AG08395 (cell line): ENCODE data around the gene HDAC9.
"Not testable (repeated sequence)": the region's sequence is repeated elsewhere in the genome, so short reads cannot be mapped to it uniquely, and the experiment has no call there.

Source experiments
- DNase-seq: peaks from one replicate; pipeline ENCODE4 v3.0.0; 2012; ENCODE audit warnings: mixed read lengths, low spot score

Gene HDAC9

GRCh38 chr7:18896343-18896975, 400.9 kb downstream of the HDAC9 start:
- no peak for DNase-seq

- DNase-seq: no peak
Measured at GRCh38 chr7:18900236-18900635, 404.7 kb downstream of the HDAC9 start.

DNA sequence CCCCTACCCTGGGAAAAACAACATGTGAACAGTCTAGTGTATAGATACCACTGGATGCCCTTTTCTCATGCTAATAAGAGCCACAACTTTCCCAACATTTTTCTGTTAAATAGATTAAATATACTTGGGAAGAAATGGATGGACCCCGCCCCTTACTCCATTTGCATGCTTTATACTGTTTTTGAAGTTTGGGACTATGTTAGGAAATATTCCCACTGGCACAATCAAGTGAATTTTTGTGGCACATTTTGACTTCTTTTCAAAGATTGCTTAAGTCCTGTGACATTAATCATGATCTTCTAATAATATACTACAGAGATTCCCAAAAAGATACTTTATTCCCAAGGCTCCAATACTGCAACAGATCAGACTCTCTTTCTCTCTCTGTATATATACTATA, 405.3 kb downstream of the HDAC9 start:
- DNase-seq: peak; percentile 30

DNA sequence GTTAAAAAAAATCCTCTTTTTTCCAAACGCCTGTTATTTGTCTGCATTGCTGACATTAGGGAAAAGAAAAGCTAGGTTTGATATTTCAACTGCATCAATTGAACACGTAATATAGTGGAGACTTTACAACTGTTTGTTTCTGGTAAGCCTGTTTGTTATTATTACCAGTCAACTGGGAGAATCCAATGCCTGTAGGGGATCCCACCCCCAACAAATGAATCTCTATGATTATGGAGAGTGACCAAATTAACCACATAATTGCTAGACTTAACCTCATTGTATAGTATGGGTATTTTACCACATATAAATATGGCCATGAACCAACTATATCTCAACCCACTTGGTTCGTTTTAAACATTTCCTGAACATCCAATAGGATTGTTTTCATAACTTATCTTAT, 405.8 kb downstream of the HDAC9 start:
- DNase-seq: no peak

GRCh38 chr7:18901982-18902421, 406.5 kb downstream of the HDAC9 start:
- no peak for DNase-seq

DNA sequence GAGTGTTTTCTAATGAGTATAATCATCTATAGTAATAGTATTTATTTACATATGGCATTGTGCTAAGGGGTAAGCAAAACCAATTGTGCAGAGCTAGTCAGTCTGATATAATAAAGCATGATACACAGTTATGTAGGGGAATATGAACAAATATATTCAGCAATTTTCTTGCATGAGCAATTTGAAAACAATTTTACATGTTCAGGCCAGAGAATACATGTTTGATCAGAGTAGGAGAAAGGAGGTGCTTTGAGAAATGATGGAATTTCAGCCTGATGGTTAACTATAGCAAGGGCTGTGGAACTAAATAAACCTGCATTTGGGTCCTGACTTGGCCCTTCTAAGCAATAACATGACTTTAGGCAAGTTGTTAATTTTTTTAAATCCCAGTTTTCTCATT, 407.3 kb downstream of the HDAC9 start:
- DNase-seq: no peak

DNA sequence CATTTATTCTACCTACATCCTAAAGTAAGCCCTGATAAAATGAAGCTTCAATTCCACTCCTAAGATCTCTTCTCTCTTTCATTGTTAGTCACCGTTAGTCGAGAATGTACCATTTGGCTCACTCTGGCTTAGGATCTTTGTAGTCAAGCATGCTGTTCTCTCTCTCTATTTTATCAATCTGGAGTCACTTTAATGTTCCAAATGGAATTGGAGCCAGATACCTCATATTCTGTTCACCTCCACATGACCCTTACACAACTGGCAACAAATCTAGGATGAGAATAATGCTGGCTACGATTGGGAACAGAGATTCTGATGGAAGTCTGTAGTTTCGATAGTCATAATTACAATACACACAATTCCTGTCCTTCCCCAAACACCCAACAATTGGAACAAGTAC, 408.1 kb downstream of the HDAC9 start:
- DNase-seq: peak; percentile 15

DNA sequence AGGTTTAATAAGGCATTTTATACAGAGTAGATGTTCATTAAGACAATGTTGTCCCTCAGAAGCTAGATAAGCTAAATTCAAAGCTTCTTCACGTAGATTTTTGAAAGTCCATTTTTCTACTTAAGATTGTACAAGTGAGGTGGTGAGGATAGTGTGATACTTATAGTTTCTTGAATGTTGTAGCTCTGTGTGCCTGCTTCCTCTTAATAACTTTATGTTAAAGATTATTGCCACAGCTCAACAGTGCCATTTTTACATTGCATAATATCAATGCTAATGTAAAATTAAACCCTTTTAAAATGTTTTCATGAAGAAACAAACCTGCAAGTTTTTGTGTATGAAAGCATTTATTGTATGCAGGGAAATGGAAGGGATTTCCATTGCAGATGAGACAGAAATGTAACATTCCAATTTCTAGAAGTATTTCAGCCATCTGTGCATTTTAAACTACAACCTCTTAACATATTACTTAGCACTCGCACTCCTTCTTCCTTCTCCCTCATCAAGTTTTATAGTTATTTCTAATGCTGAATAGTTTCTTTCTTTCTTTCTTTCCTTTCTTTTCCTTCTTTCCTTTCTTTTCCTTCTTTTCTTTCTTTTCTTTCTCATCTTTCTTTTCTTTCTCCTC, 409.9 kb downstream of the HDAC9 start:
- DNase-seq: no peak

DNA sequence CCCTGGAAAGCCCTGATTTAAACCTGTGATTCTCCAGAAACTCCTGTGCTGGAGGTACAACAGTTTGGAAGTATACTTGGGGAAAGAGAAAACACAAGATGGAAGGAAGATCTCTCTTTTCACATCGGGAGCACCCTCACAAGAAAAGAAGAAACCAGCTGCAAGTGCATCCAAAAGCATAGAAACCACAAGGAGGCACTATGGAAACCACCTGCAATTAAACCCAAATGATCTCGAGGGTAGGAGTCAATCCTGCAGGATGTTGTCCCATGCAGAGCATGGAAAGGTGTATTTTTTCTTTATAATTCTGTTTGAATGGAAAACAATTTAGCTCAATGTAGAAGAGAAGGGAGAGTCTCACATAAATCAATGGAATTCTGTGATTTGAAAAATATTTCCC, 411.4 kb downstream of the HDAC9 start:
- no peak for DNase-seq

DNA sequence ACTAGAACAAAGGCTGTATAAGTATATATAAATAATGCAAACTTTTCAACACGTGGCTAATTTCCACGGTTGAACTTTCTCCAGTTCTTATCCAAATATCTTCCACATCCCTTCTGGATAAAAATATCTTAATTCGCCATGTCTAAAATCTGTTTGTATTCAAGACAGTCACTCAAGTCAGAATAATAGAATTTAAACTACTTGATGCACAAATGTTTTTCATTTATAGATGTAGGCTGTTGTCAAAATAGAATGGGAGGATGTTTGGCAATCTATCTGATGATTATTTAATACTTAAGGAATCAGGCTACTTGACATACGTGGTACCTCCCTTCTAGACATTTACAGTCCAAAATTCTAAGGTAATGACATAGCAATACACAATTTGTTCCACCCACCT, 417.6 kb downstream of the HDAC9 start:
- DNase-seq: no peak

GRCh38 chr7:18916826-18917225, 421.3 kb downstream of the HDAC9 start:
- DNase-seq: peak; percentile 61

DNA sequence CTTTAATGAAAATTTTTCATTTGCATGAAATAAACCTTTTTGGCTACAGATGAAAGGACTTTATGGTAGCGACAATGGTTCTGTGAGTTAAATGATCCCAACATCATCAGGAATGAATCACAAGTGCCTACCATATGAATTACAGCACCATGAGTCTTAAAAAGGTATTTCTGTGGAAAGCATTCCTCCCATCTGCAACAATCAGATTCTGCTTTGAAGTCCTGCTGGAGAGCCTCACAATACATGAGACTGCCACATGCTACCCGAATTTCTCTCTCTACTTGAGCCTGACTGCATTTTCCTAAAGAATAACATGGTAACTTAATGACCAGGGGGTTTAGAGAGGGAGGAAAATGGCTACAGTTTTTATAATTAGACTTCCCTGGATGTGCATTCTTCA, 431.6 kb downstream of the HDAC9 start:
- peak; percentile 66 for DNase-seq

DNA sequence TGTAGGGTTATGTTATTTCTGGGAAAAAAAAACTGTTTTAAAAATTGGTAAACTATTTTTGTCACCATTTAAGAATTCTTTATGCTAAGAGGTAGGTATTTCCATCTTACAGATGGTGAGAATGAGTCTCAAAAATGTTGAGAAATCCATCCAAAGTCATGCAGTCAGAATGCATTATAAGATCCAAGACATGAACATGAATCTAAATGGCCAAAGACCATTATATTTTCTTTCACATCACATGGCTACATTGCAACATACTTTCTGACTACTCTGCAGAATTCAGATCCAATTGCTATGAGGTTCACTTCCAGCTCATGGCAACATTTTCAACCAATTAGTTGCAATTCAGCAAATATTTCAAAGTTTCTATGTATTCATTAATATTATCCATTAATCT, 440.7 kb downstream of the HDAC9 start:
- DNase-seq: peak; percentile 5

DNA sequence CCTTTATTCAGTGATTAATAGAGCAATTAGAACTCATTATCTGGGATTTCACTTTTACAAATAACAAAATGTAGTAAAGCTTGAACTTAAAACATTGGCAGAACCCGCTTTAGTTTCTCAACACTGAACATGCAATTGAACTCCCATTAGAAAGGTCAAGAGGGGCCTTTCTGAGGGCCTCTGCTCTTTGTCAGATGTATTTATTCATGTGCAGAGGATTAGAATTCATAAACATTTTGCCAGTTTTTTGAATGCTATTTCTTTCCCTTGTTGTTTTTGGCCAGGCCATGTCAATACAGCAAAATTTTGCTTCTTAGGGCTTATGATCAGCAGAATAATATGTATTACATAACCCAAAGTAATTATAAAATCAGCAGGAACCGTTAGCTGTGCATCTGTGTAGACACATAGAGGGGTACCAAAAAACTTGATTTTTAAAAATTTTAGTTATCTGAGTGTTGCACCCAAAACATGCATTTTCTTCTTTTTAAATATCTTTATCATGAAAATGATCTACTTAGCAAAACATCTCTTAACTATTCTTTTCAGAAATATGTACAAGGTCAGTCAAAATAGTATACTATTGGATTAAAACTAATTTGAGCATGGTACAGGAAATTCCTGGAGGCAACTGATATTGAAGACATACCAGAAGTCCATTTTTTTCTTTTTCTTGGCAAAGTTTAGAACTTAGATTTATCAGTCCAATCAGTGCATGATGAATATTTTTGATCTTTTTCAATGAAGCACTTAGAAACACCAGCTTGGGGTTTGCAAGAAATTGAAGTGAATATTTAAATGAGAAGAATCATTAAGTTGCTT, 444.4 kb downstream of the HDAC9 start:
- no peak for DNase-seq

- DNase-seq: no peak
Measured at GRCh38 chr7:18940593-18941134, 445.1 kb downstream of the HDAC9 start.

- DNase-seq: no peak
Measured at GRCh38 chr7:18941207-18941606, 445.7 kb downstream of the HDAC9 start.

GRCh38 chr7:18948521-18948920, 453.0 kb downstream of the HDAC9 start:
- DNase-seq: no peak

DNA sequence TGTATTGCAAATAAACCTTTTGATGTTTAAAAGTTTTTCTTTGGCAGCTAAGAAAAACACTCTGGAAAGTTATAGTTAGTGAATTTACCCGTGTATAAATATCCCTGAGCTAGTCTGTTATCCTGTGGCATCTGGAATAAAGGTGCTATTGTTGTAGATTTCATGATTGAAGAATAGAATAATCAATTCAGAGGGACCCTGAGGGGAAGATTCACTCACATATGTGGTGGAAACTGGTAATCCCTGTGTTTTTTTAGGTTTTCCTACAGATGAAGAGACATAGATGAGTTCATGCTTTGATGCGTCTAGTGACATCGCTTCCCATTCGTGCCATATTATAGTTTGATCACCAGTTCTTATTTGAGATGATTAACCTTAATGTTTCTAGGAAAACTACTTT, 457.3 kb downstream of the HDAC9 start:
- DNase-seq: no peak

DNA sequence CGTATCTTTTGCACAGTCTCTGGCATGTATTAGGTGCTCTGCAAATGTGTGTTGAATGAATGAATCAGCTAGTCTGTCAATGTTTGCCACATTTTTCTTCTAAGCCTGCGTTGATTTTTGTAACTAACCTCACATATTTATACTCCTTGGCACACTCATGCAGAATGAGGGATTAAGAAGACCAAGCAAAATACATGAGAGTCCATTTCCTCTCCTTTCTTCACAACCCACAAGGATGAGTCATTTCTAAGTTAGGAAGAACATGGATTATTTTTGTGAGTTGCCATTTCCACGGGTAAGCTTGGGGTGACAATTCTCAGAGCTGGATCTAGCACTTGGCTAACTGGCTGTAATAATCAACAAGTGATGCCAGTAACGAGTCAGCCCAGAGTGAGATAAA, 463.1 kb downstream of the HDAC9 start:
- DNase-seq: peak; percentile 77

GRCh38 chr7:18960725-18961124, 465.2 kb downstream of the HDAC9 start:
- DNase-seq: no peak

DNA sequence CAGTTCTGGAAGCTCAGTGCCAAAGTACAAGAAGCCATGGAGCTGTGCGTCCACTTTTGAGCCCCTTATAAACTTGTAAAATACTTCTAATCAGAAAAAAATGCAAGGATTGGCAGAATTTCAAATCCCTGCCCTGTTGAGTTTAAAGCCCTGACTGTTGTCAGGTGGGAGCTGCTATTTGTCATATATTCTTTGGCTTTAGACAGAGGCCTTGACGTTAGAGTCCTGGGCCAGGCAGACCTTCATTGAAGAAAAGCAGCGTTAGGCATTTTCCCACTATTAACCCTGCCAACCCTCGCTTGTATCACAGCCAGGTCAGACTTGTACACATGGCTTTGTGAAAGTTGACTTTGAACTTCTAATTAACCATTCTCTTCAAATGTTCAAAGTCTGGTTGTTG, 466.5 kb downstream of the HDAC9 start:
- DNase-seq: no peak

GRCh38 chr7:18965657-18966056, 470.1 kb downstream of the HDAC9 start:
- no peak for DNase-seq

GRCh38 chr7:18967755-18968154, 472.2 kb downstream of the HDAC9 start:
- not testable (repeated sequence) for DNase-seq
